HFFc6 (cell line): ENCODE results near the gene KRT86. TPM values are rescaled to one million over a fixed set of nuclear protein-coding genes. Genes with fewer than 3 reads are reported as not detected.
"Not testable (repeated sequence)": the region's sequence is repeated elsewhere in the genome, so short reads cannot be mapped to it uniquely, and the experiment has no call there.

Experiments used
- DNase-seq: peaks from one replicate; pipeline ENCODE4 v3.0.0-alpha.2; 2018
- H3K27ac Mint-ChIP-seq: 2 replicates; pipeline ENCODE4 v1.8.0; 2020; ENCODE audit warnings: mild to moderate bottlenecking, mixed read lengths
- H3K27me3 Mint-ChIP-seq: 2 replicates; pipeline ENCODE4 v1.8.0; 2021; ENCODE audit warnings: mild to moderate bottlenecking, moderate library complexity, mixed read lengths; ENCODE audit not compliant: insufficient read depth
- H3K36me3 Mint-ChIP-seq: 2 replicates; pipeline ENCODE4 v1.8.0; 2021; ENCODE audit warnings: low read depth, mixed read lengths
- H3K4me1 Mint-ChIP-seq: 2 replicates; pipeline ENCODE4 v1.8.0; 2020; ENCODE audit warnings: low read depth, mixed read lengths
- H3K4me3 Mint-ChIP-seq: 2 replicates; pipeline ENCODE4 v1.8.0; 2020; ENCODE audit warnings: mild to moderate bottlenecking, moderate library complexity, mixed read lengths
- H3K9me3 Mint-ChIP-seq: 2 replicates; pipeline ENCODE4 v1.8.0; 2020; ENCODE audit warnings: mild to moderate bottlenecking, mixed read lengths
- total RNA-seq, 6 experiments: library from RNA; stranded (reverse); fragmentation: NEBNext Ultra II Directional; extraction: Animal tissue kit (Norgen Biotek cat#: 25700); gene quantifications; 2 replicates in 1 of 6; 3 replicates in 5 of 6; pipeline ENCODE4 v1.2.3, GENCODE V29; 2021
- TF ChIP-seq, protein P1 (sequence below): fragments of 200-600 bp; sonication (generic); IDR thresholded peaks from 2 replicates; pipeline ENCODE4 v1.5.0; 2021; ENCODE audit warnings: antibody characterized with exemption, mild to moderate bottlenecking

KRT86 gene
- total RNA-seq, 6 experiments from 2014 or later, result 0.15 to 0.26 (median 0.19) TPM; not detected in 1

DNA sequence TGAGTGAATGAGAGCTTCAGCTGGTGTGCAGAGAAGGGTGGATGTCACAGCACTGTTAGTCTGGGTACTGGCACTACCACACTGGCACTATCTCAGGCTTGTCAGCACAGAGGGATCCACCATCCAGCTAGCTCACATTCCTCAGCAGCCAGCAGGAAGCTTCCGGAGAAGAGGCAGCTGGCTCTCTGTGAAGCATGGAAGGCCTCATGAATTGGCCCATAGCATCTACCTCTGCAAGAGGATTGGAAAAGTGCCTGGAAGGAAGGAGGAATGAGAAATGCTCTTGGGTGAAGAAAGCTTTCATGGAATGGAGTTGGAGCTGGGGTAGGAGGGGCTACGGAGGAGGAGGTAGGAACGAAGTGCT, 36.8 kb downstream of the KRT86 start:
- Mint-ChIP-seq H3K9me3 (no peaks in the 10 kb centered on the region), H3K4me3 (no peak overlapping the region), H3K4me1 (peaks cover 26% of the 10 kb centered on the region), H3K27ac (peak overlapping the region; percentile 48), H3K27me3 (peaks cover 37% of the 10 kb centered on the region), H3K36me3 (no peaks in the 10 kb centered on the region)
- no peak for DNase-seq
- TF ChIP-seq, protein P1, sequence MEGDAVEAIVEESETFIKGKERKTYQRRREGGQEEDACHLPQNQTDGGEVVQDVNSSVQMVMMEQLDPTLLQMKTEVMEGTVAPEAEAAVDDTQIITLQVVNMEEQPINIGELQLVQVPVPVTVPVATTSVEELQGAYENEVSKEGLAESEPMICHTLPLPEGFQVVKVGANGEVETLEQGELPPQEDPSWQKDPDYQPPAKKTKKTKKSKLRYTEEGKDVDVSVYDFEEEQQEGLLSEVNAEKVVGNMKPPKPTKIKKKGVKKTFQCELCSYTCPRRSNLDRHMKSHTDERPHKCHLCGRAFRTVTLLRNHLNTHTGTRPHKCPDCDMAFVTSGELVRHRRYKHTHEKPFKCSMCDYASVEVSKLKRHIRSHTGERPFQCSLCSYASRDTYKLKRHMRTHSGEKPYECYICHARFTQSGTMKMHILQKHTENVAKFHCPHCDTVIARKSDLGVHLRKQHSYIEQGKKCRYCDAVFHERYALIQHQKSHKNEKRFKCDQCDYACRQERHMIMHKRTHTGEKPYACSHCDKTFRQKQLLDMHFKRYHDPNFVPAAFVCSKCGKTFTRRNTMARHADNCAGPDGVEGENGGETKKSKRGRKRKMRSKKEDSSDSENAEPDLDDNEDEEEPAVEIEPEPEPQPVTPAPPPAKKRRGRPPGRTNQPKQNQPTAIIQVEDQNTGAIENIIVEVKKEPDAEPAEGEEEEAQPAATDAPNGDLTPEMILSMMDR, result no peak

DNA sequence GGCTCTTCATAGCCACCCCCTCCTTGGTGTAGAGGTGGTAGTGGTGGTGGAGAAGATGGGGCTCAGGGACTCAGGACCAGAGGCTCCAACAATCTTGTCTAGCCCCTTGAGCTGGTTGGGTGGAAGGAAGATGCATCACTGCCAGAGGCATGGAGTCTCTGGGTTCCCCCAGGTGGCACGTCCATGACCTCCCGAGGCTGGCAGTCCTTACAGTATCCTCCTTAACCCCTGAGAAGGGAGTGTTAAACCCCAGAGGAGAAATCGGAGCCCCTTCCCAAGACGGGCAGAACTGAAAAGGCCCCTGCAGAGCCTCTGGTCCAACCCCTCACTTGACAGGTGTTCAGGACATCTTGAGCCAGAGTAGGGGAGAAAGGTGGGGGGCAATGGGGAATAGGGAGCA, 37.6 kb downstream of the KRT86 start:
- Mint-ChIP-seq H3K27me3 (peaks cover 41% of the 10 kb centered on the region), H3K36me3 (no peaks in the 10 kb centered on the region), H3K4me3 (no peak overlapping the region), H3K27ac (no peak overlapping the region), H3K9me3 (no peaks in the 10 kb centered on the region), H3K4me1 (peaks cover 26% of the 10 kb centered on the region)
- TF ChIP-seq, protein P1, result no peak
- no peak for DNase-seq

- Mint-ChIP-seq H3K4me3 (no peak overlapping the region), H3K27ac (no peak overlapping the region), H3K9me3 (no peaks in the 10 kb centered on the region), H3K4me1 (peaks cover 20% of the 10 kb centered on the region), H3K36me3 (no peaks in the 10 kb centered on the region), H3K27me3 (peaks cover 32% of the 10 kb centered on the region)
- TF ChIP-seq, protein P1, result no peak
- no peak for DNase-seq
Measured at GRCh38 chr12:52313461-52313860, 39.0 kb downstream of the KRT86 start.

DNA sequence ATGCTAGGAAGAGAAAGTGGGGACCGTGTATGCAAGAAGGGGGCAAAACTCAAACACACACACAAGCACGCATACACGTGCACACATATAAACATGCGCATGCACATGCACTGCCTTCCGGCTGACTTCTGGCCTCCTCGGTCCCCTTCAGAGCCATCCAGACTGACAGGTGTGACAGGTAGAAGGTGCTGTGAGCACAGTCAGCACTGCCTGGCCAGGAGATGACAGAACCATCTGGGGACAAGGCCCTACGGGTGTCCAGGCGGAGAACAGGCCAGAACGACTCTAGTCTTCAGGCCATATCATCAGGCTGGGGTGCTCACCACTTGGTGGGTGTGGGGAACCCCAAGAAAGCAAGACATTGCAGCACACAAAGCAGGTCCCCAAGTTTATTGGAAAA, 39.5 kb downstream of the KRT86 start:
- peaks cover 16% of the 10 kb centered on the region for H3K4me1 Mint-ChIP-seq
- no peaks in the 10 kb centered on the region for H3K9me3 Mint-ChIP-seq
- no peaks in the 10 kb centered on the region for H3K36me3 Mint-ChIP-seq
- no peak overlapping the region for H3K4me3 Mint-ChIP-seq
- DNase-seq, result no peak
- H3K27ac Mint-ChIP-seq, result no peak overlapping the region
- peaks cover 35% of the 10 kb centered on the region for H3K27me3 Mint-ChIP-seq
- TF ChIP-seq, protein P1, result no peak

DNA sequence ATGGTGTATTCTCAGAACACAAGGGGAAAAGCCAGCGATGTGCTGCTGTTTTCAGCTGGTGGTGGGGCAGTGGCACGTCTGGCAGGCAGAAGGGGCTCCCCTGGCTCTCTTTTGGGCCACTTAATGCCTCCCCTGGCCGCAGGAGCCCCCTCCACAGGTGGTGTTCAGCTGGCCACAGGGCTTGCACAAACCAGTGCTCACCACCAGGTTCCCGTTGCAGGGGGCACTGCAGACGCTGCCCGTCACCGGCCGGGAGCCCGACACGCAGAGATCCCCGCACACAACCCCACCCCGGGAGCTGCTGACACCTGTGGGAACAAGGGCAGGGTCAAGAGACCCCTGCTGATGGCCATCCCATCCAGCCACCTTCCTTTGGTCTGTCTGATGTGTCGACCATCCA, 40.1 kb downstream of the KRT86 start:
- peaks cover 15% of the 10 kb centered on the region; the same call in 1 of the 2 replicates for H3K4me1 Mint-ChIP-seq
- no peak overlapping the region for H3K27ac Mint-ChIP-seq
- H3K4me3 Mint-ChIP-seq, result no peak overlapping the region
- no peak for DNase-seq
- H3K36me3 Mint-ChIP-seq, result no peaks in the 10 kb centered on the region
- peaks cover 37% of the 10 kb centered on the region for H3K27me3 Mint-ChIP-seq
- TF ChIP-seq, protein P1, result peak; percentile 18; the same call in 1 of the 2 replicates
- H3K9me3 Mint-ChIP-seq, result no peaks in the 10 kb centered on the region

- not testable (repeated sequence) for H3K9me3 Mint-ChIP-seq, H3K27ac Mint-ChIP-seq
- peaks cover 36% of the 10 kb centered on the region for H3K27me3 Mint-ChIP-seq
Measured at GRCh38 chr12:52315721-52316120, 41.3 kb downstream of the KRT86 start.

More at GRCh38 chr12:52315721-52316120, 41.3 kb downstream of the KRT86 start:
- not testable (repeated sequence) for H3K36me3 Mint-ChIP-seq, H3K4me3 Mint-ChIP-seq, DNase-seq
- TF ChIP-seq, protein P1, result peak; percentile 61
- H3K4me1 Mint-ChIP-seq, result peaks cover 12% of the 10 kb centered on the region; the same call in 1 of the 2 replicates
